ENCODE results near the gene CMKLR1. TPM values are rescaled to one million over a fixed set of nuclear protein-coding genes. Genes with fewer than 3 reads are reported as not detected.

CMKLR1 gene
- total RNA-seq, 1 experiment from 2014 or later: 0.15 TPM

- ChIA-PET CTCF (no interaction called here), RAD21 (ENCODE audit: low non-redundant PET in 1 of 2, low total read pairs in 2 of 2, uncharacterized antibody in 2 of 2, unreplicated experiment in 2 of 2) (interaction anchor here in 1 of 2 experiments (0.6 kb wide), 1 partner anchor 147 kb away, joined by 3 read pairs; no protein-coding TSS in a partner anchor), POLR2A (no interaction called here)
- Histone ChIP-seq H3K27ac (ENCODE audit: low read depth, low read length) (no peak overlapping the region), H3K36me3 (ENCODE audit: control insufficient read depth in 1 of 2, insufficient read depth in 2 of 2, low read length in 2 of 2) (no peaks in the 10 kb centered on the region), H4K20me1 (ENCODE audit: insufficient read depth) (no peaks in the 10 kb centered on the region), H3K79me2 (ENCODE audit: insufficient read depth, low read length) (no peaks in the 10 kb centered on the region), H3K4me2 (ENCODE audit: low read length) (no peak overlapping the region), H3K9ac (ENCODE audit: low read length) (no peak overlapping the region), H2AFZ (ENCODE audit: low read depth, low read length, poor library complexity, severe bottlenecking) (no peak overlapping the region), H3K4me1 (ENCODE audit: control insufficient read depth in 1 of 2, insufficient read depth in 2 of 2, low read length in 2 of 2) (no peaks in the 10 kb centered on the region), H3K9me3 (ENCODE audit: control insufficient read depth in 1 of 2, insufficient read depth in 1 of 2, low read depth in 1 of 2, low read length in 2 of 2) (no peaks in the 10 kb centered on the region), H3K27me3 (ENCODE audit: insufficient read depth, low read length) (peaks cover 3% of the 10 kb centered on the region; the same call in 1 of the 2 replicates), H3K9me2 (ENCODE audit: insufficient read depth) (no peaks in the 10 kb centered on the region), H3K4me3 (replicated peaks in 1 of 2; ENCODE audit: low read depth in 1 of 2, low read length in 2 of 2) (no peak overlapping the region)
- intact Hi-C loops (cut with micrococcal nuclease): no loop called here
- BruUV-seq (replicated peaks): no TSS peak
- no peak for DNase-seq (ENCODE audit: low read depth, low spot score)
- TF ChIP-seq RAD21 (IDR thresholded peaks at IDR 0.05; ENCODE audit: low read depth) (no peak), ZNF274 (IDR thresholded peaks at IDR 0.05; ENCODE audit: low read depth, low read length) (no peak), CTCF (IDR thresholded peaks at IDR 0.05 in 2 of 3, conservative IDR thresholded peaks at IDR 0.05 in 1 of 3; ENCODE audit: borderline replicate concordance in 1 of 3, insufficient read depth in 1 of 3, low read depth in 2 of 3, low read length in 2 of 3) (no peak), FOSL1 (IDR thresholded peaks at IDR 0.05; ENCODE audit: low read depth) (no peak), EGR1 (IDR thresholded peaks at IDR 0.05; ENCODE audit: low read depth) (no peak), SP1 (IDR thresholded peaks at IDR 0.05; ENCODE audit: low read depth) (no peak), SIN3A (IDR thresholded peaks at IDR 0.05; ENCODE audit: low read depth) (no peak), EZH2phosphoT487 (IDR thresholded peaks at IDR 0.05; ENCODE audit: borderline replicate concordance) (no peak), JUND (IDR thresholded peaks at IDR 0.05) (no peak), REST (IDR thresholded peaks at IDR 0.05; ENCODE audit: low read depth) (no peak), SRF (IDR thresholded peaks at IDR 0.05; ENCODE audit: low read depth) (no peak), ZFX (IDR thresholded peaks at IDR 0.05) (no peak), MAX (IDR thresholded peaks at IDR 0.05) (no peak), TCF7L2 (IDR thresholded peaks at IDR 0.05; ENCODE audit: borderline replicate concordance, extremely low read depth, insufficient read depth, insufficient read length) (no peak), YY1 (IDR thresholded peaks at IDR 0.05; ENCODE audit: extremely low read depth, insufficient replicate concordance, low read depth, low read length) (no peak), POLR2AphosphoS5 (IDR thresholded peaks at IDR 0.05; ENCODE audit: low read depth, low read length) (no peak), POLR2A (IDR thresholded peaks at IDR 0.05; ENCODE audit: borderline replicate concordance, extremely low read depth, insufficient read depth, insufficient read length) (no peak)
- no peak for ATAC-seq
Observed at GRCh38 chr12:108313606-108314351, 25.3 kb downstream of the CMKLR1 start.
